Measurements from ENCODE around the gene LRRC14B. TPM values are rescaled to one million over a fixed set of nuclear protein-coding genes. Genes with fewer than 3 reads are reported as not detected.
"Not testable (repeated sequence)": the region's sequence is repeated elsewhere in the genome, so short reads cannot be mapped to it uniquely, and the experiment has no call there.

LRRC14B gene
- total and polyA plus RNA-seq, 9 donors, result 17.2 to 40.9 (median 27.4) TPM

DNA sequence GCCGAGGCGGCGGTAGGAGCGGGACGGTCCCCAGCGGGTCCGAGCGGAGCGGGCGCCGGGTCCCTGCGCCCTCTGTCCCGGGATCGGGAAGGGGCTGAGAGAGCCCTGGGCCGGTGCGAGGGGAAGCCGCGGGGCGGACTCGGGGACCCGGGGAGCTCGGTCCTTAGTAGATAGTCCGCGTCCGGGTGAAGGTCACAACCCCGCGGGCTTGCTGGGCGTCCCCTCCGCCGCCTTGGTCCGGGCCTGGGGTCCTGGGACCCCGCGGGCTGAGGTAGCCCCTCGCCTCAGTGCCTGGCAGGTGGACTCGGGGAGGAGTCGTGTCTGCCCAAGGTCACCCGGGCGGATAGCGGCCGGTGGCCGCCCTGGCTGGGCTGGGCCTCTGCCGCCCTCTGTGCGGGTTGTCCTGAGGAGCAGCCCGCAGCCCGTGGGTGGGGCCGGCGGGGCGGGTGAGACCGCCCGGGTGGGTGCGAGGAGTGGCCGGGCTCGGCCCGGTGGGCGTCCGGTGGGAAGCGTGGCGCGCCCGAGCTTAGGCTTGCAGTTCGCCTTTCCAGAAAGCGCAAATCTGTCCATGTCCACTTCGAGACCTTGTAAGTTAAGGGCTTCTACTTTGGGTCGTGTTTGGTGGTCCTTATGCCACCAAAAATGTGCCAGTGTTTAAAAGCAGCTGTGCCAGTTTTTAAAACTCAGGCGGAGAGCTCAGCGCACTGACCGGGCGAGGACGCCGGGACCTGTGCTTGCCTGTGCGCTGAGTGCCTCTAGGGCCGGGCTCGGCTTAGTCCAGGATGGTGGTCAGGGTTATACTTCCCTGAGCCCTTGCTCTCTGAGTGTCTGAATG, 27.4 kb downstream of the LRRC14B start:
- Histone ChIP-seq H3K4me3 (ENCODE audit: low read length) (peak overlapping the region; percentile 92), H3K27me3 (ENCODE audit: control insufficient read depth, insufficient read depth, low read length) (no peaks in the 10 kb centered on the region), H3K9me3 (replicated peaks; ENCODE audit: control insufficient read depth, low read depth, low read length) (no peaks in the 10 kb centered on the region), H3K27ac (ENCODE audit: low read length) (peak overlapping the region; percentile 78), H3K36me3 (ENCODE audit: control insufficient read depth, insufficient read depth, low read length) (peaks cover 12% of the 10 kb centered on the region), H3K4me1 (ENCODE audit: control insufficient read depth, insufficient read depth, low read length) (peaks cover 7% of the 10 kb centered on the region)
- peak; percentile 45 for DNase-seq
- under 1% methylated on average over 66 of the region's 73 CpGs for WGBS (ENCODE audit: insufficient coverage)

DNA sequence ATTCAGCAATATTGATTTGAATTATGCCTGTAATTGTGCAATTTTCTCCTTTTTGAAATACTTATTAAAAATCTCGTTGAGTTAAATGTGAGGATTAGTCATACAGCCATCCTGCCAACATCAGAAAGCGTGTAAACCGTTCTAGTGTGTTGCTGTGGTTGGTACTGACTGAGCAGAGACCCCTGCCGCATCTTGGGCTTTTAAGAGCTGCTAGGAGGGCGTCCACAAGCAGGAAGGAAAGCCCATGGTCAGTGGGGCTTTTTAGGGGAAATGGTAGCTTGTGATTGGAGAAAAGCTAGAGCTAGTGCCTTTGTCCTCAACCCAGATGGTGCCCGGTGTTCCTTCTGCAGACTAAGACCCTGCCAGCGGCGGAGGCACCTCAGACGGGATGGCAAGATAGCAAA, 28.2 kb downstream of the LRRC14B start:
- Histone ChIP-seq H3K4me3 (ENCODE audit: low read length) (peak overlapping the region; percentile 92), H3K4me1 (ENCODE audit: control insufficient read depth, insufficient read depth, low read length) (peaks cover 7% of the 10 kb centered on the region), H3K9me3 (replicated peaks; ENCODE audit: control insufficient read depth, low read depth, low read length) (no peaks in the 10 kb centered on the region), H3K27me3 (ENCODE audit: control insufficient read depth, insufficient read depth, low read length) (no peaks in the 10 kb centered on the region), H3K36me3 (ENCODE audit: control insufficient read depth, insufficient read depth, low read length) (peaks cover 11% of the 10 kb centered on the region), H3K27ac (ENCODE audit: low read length) (peak overlapping the region; percentile 7)
- no peak for DNase-seq
- 46% methylated on average over 5 of the region's 9 CpGs for WGBS (ENCODE audit: insufficient coverage)

DNA sequence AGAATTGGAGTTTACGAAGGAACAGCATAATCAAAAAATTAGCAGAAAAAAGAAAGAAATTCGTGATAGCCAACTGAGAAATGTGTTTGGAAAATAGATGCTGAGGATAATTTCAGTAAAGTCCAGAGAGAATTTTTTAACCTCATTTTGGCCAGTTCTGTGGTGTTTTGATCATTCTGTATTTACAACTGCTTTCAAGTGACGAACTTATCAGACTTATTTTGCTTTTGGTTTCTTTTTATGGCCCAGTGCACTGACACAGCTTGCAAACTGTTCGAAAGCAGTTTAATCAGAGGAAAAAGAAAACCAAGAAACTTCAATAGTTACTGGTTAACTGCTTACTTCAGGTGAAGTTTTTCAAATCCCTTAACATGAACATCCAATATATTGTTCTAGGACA, 28.7 kb downstream of the LRRC14B start:
- no peak overlapping the region for H3K4me3 ChIP-seq (ENCODE audit: low read length)
- H3K4me1 ChIP-seq (ENCODE audit: control insufficient read depth, insufficient read depth, low read length), result peaks cover 7% of the 10 kb centered on the region
- DNase-seq, result no peak
- H3K36me3 ChIP-seq (ENCODE audit: control insufficient read depth, insufficient read depth, low read length), result peaks cover 14% of the 10 kb centered on the region
- WGBS (ENCODE audit: insufficient coverage), result no CpG with 5 or more reads among the region's 4 CpGs
- no peaks in the 10 kb centered on the region for H3K27me3 ChIP-seq (ENCODE audit: control insufficient read depth, insufficient read depth, low read length)
- H3K9me3 ChIP-seq (replicated peaks; ENCODE audit: control insufficient read depth, low read depth, low read length), result no peaks in the 10 kb centered on the region
- H3K27ac ChIP-seq (ENCODE audit: low read length), result no peak overlapping the region

DNA sequence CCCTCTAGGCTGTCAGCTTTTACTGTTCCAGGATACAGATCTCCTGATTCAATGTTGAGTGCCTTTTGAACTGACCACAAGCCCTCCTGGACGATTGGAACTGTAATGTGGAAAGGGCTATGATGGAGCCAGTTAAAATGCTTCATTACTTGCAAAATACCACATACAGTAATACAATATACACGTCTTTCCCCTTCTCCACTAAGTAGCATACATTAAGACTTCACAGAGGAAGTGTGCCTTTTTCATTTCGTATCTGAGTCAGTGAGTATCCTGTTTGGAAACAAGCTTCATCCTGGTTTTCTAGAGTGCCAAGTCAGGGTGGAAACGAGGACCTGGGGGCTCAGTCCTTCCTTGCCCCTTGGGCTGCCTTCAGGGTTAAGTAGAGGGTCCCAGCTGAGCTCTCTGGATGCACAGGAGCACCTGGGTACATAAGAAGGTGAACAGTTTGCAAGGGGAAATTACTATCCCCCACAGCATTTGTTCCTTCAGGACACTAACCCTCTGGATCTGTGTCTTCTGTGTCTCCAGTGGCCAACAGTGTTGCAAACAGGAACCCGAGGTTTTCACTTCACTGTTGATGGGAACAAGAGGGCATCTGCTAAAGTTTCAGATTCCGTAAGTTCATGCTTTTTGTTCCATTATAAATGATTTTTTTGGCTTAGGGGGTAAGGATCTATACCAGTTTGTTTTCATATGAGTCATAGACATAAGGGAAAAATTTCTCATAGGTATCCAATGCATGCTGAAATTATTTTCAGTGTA, 31.8 kb downstream of the LRRC14B start:
- H3K4me3 ChIP-seq (ENCODE audit: low read length); H3K27me3 ChIP-seq (ENCODE audit: control insufficient read depth, insufficient read depth, low read length); H3K27ac ChIP-seq (ENCODE audit: low read length); DNase-seq; H3K9me3 ChIP-seq (replicated peaks; ENCODE audit: control insufficient read depth, low read depth, low read length); H3K4me1 ChIP-seq (ENCODE audit: control insufficient read depth, insufficient read depth, low read length): not testable (repeated sequence)
- peaks cover 37% of the 10 kb centered on the region for H3K36me3 ChIP-seq (ENCODE audit: control insufficient read depth, insufficient read depth, low read length)
- WGBS (ENCODE audit: insufficient coverage), result 71% methylated on average over 1 of the region's 6 CpGs

DNA sequence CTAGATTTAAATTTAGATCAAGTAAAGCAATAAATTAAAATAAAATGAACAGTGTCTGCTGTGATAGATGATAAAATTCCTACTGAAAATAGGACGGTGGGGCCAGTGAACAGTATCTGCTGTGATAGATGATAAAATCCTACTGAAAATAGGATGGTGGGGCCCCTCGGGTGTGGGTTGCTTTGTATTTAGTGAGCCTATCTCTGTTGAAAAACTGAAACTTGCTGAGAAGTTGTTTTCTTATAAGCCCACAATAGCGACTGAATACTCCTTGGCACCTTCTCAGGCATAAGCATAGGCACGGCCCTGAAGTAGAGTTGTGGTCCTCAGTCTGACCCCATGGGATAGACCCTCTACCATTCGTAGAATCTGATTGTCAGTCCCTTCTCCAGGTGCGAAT, 32.5 kb downstream of the LRRC14B start:
- peaks cover 7% of the 10 kb centered on the region for H3K4me1 ChIP-seq (ENCODE audit: control insufficient read depth, insufficient read depth, low read length)
- H3K27me3 ChIP-seq (ENCODE audit: control insufficient read depth, insufficient read depth, low read length), result no peaks in the 10 kb centered on the region
- H3K4me3 ChIP-seq (ENCODE audit: low read length), result no peak overlapping the region
- H3K36me3 ChIP-seq (ENCODE audit: control insufficient read depth, insufficient read depth, low read length), result peaks cover 41% of the 10 kb centered on the region
- no peak for DNase-seq
- H3K9me3 ChIP-seq (replicated peaks; ENCODE audit: control insufficient read depth, low read depth, low read length), result no peaks in the 10 kb centered on the region
- 72% methylated on average over 5 of the region's 6 CpGs for WGBS (ENCODE audit: insufficient coverage)
- H3K27ac ChIP-seq (ENCODE audit: low read length), result no peak overlapping the region

DNA sequence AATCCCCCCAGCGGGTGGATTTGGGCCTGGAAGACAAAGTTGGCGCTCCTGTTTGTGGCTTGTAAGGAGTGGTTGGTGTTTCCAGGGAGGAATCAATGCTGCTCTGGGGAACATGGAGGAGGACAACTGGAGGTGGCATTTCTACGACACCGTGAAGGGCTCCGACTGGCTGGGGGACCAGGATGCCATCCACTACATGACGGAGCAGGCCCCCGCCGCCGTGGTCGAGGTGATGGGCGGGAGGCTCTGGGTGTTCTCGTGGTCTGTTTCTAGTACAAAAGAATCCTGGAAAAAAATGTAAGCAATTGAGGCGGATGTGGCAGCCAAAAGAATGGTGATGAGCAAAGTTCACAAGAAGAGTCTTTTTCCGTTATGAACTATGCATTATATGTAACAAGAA, 34.0 kb downstream of the LRRC14B start:
- peaks cover 47% of the 10 kb centered on the region for H3K36me3 ChIP-seq (ENCODE audit: control insufficient read depth, insufficient read depth, low read length)
- H3K4me1 ChIP-seq (ENCODE audit: control insufficient read depth, insufficient read depth, low read length), result no peaks in the 10 kb centered on the region
- no peaks in the 10 kb centered on the region for H3K9me3 ChIP-seq (replicated peaks; ENCODE audit: control insufficient read depth, low read depth, low read length)
- no peak for DNase-seq
- no peaks in the 10 kb centered on the region for H3K27me3 ChIP-seq (ENCODE audit: control insufficient read depth, insufficient read depth, low read length)
- no peak overlapping the region for H3K4me3 ChIP-seq (ENCODE audit: low read length)
- no peak overlapping the region for H3K27ac ChIP-seq (ENCODE audit: low read length)
- 97% methylated on average over 8 of the region's 14 CpGs for WGBS (ENCODE audit: insufficient coverage)

DNA sequence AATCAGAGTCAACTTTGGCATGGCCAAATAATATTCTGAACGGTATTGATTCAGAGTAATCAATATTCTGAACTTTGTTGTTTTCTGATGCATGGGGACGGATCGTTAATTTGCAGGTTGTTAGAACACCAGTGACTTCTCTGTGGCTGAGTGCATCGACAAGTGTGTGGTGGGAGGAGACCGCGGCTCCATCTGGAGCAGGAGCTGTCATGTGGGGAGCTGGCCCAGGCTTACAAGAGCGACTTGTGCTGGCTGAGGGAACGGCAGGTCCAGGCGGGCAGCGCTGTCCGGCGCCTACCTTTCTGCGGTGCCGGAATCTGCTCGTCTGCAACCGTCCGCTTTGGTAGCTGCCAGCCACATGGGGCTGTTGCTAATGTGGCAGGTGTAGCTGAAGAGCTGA, 36.1 kb downstream of the LRRC14B start:
- not testable (repeated sequence) for H3K27ac ChIP-seq (ENCODE audit: low read length); H3K9me3 ChIP-seq (replicated peaks; ENCODE audit: control insufficient read depth, low read depth, low read length); H3K4me1 ChIP-seq (ENCODE audit: control insufficient read depth, insufficient read depth, low read length); DNase-seq; H3K4me3 ChIP-seq (ENCODE audit: low read length); H3K27me3 ChIP-seq (ENCODE audit: control insufficient read depth, insufficient read depth, low read length)
- 85% methylated on average over 5 of the region's 17 CpGs for WGBS (ENCODE audit: insufficient coverage)
- H3K36me3 ChIP-seq (ENCODE audit: control insufficient read depth, insufficient read depth, low read length), result peaks cover 67% of the 10 kb centered on the region

DNA sequence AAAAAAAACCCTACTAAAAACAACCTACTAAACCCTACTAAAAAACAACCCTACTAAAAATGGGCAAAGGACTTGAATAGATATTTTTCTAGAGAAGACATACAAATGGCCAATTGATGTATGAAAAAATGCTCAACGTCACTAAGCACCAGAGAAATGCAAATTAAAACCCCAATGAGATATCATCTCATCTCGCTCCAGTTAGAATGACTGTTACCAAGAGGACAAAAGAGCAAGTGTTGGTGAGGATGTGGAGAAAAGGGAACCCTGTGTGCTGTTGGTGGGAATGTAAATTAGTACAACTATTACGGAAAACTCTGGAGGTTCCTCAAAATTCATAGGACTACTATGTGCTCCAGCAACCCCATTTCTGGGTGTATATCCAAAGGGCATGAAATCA, 37.6 kb downstream of the LRRC14B start:
- peaks cover 72% of the 10 kb centered on the region for H3K36me3 ChIP-seq (ENCODE audit: control insufficient read depth, insufficient read depth, low read length)
- H3K27me3 ChIP-seq (ENCODE audit: control insufficient read depth, insufficient read depth, low read length), result no peaks in the 10 kb centered on the region
- no peak overlapping the region for H3K4me3 ChIP-seq (ENCODE audit: low read length)
- H3K4me1 ChIP-seq (ENCODE audit: control insufficient read depth, insufficient read depth, low read length), result no peaks in the 10 kb centered on the region
- no peak for DNase-seq
- no CpG with 5 or more reads among the region's 3 CpGs for WGBS (ENCODE audit: insufficient coverage)
- H3K27ac ChIP-seq (ENCODE audit: low read length), result no peak overlapping the region
- no peaks in the 10 kb centered on the region for H3K9me3 ChIP-seq (replicated peaks; ENCODE audit: control insufficient read depth, low read depth, low read length)

DNA sequence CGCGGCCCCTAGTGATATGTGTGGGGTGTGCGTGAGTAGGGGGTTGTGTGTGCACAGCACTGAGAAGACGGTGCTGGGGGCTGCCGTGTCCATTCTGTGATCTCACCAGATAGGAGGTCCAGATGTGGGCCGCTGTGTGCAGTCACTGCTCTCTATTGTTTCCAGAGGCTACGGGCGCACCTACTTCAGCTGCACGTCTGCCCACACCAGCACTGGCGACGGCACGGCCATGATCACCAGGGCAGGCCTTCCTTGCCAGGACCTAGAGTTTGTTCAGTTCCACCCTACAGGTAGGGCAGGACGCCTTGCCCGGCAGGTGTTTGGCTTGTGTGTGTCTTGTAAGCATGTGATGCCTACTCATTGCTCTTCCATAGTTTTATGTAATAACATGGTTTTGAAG, 39.4 kb downstream of the LRRC14B start:
- 95% methylated on average over 10 of the region's 14 CpGs for WGBS (ENCODE audit: insufficient coverage)

DNA sequence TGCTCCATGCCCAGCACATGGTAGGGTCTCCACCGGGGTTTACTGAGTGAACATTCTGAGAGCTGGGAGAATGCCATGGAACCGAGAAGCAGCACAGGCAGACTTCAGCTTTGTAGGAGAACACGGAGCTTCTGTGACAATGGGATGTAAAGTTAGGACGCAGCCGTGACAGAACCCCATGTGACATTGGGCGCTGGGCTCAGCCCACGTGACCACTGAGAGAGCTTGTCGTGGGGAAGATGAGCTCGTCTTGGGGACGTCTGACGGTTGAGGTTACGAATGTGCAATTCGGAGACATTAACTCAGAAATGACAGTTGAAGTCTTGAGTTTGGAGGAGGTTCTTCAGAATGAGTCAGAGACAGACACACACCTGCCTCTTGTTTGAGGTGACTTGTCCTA, 40.4 kb downstream of the LRRC14B start:
- Histone ChIP-seq H3K27ac (ENCODE audit: low read length) (no peak overlapping the region), H3K36me3 (ENCODE audit: control insufficient read depth, insufficient read depth, low read length) (peaks cover 60% of the 10 kb centered on the region), H3K4me1 (ENCODE audit: control insufficient read depth, insufficient read depth, low read length) (no peaks in the 10 kb centered on the region), H3K4me3 (ENCODE audit: low read length) (no peak overlapping the region), H3K27me3 (ENCODE audit: control insufficient read depth, insufficient read depth, low read length) (no peaks in the 10 kb centered on the region), H3K9me3 (replicated peaks; ENCODE audit: control insufficient read depth, low read depth, low read length) (no peaks in the 10 kb centered on the region)
- WGBS (ENCODE audit: insufficient coverage), result 82% methylated on average over 5 of the region's 13 CpGs
- no peak for DNase-seq

More for the DNA sequence above, 39.4 kb downstream of the LRRC14B start:
- Histone ChIP-seq H3K4me1 (ENCODE audit: control insufficient read depth, insufficient read depth, low read length) (no peaks in the 10 kb centered on the region), H3K27ac (ENCODE audit: low read length) (no peak overlapping the region), H3K9me3 (replicated peaks; ENCODE audit: control insufficient read depth, low read depth, low read length) (no peaks in the 10 kb centered on the region), H3K27me3 (ENCODE audit: control insufficient read depth, insufficient read depth, low read length) (no peaks in the 10 kb centered on the region), H3K4me3 (ENCODE audit: low read length) (no peak overlapping the region), H3K36me3 (ENCODE audit: control insufficient read depth, insufficient read depth, low read length) (peaks cover 69% of the 10 kb centered on the region)
- DNase-seq, result no peak
